ENCODE data around the gene CPLX3.
"Not testable (repeated sequence)": the region's sequence is repeated elsewhere in the genome, so short reads cannot be mapped to it uniquely, and the experiment has no call there.

The CPLX3 gene

DNA sequence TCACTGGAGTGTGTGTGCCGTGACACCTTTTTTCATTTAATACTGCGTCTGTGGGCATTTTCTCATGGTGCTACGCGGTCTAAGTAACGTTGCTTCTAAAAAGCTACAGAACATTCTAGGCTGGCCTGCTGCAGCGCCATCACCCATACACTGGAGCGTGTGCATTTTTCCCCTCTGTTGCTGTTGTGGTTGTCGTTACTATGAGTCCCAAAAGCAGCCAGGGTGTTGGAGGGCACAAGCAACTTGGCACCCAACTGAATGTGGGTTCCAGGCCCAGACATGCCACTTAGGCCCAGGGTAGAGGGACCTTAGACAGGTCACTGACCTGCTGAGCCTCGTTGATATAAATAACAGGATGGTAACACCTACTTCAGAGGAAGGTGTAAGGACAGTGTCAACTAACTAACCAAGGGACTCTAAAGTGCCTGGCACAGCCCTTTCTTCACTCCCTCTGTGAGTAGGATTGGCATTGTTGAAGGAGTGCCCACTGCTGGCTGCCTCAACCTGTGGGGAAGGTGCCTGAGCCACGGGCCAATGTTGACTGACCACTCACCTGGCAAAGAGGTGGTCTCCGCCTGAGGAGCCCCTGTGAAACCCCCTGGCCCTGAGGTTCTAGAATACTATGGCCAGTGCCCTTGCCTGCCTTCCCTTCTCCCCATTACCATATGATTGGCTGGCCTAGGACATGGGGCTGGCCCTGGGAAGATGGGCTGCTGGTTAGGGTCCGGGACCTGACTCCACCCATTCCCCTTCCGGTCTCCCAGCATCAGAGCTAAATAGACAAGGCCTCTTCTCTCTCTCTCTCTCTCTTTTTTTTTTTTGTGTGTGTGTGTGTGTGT lies 41.0 kb upstream of the CPLX3 start:
- no peak for DNase-seq (ENCODE audit: low read depth)
- H3K4me3 ChIP-seq (ENCODE audit: low read depth, low read length) = peak overlapping the region; percentile 95
- TF ChIP-seq, protein P1, sequence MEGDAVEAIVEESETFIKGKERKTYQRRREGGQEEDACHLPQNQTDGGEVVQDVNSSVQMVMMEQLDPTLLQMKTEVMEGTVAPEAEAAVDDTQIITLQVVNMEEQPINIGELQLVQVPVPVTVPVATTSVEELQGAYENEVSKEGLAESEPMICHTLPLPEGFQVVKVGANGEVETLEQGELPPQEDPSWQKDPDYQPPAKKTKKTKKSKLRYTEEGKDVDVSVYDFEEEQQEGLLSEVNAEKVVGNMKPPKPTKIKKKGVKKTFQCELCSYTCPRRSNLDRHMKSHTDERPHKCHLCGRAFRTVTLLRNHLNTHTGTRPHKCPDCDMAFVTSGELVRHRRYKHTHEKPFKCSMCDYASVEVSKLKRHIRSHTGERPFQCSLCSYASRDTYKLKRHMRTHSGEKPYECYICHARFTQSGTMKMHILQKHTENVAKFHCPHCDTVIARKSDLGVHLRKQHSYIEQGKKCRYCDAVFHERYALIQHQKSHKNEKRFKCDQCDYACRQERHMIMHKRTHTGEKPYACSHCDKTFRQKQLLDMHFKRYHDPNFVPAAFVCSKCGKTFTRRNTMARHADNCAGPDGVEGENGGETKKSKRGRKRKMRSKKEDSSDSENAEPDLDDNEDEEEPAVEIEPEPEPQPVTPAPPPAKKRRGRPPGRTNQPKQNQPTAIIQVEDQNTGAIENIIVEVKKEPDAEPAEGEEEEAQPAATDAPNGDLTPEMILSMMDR (IDR thresholded peaks at IDR 0.05; ENCODE audit: low read depth, low read length, missing control alignments) = no peak

DNA sequence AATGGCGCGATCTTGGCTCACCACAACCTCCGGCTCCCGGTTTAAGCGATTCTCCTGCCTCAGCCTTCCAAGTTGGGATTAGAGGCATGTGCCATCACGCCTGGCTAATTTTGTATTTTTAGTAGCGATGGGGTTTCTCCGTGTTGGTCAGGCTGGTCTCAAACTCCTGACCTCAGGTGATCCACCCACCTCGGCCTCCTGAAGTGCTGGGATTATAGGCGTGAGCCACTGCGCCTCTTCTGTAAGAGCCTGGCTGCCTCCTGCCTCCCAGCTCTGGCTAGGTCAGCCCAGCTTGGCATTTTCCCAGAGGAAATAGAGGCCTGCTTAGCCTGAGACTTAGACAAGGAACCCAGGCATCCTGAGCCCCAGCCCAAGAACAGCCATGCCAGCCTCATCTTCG lies 40.3 kb upstream of the CPLX3 start:
- H3K4me3 ChIP-seq (ENCODE audit: low read depth, low read length) = peak overlapping the region; percentile 95
- DNase-seq (ENCODE audit: low read depth) = not testable (repeated sequence)

DNA sequence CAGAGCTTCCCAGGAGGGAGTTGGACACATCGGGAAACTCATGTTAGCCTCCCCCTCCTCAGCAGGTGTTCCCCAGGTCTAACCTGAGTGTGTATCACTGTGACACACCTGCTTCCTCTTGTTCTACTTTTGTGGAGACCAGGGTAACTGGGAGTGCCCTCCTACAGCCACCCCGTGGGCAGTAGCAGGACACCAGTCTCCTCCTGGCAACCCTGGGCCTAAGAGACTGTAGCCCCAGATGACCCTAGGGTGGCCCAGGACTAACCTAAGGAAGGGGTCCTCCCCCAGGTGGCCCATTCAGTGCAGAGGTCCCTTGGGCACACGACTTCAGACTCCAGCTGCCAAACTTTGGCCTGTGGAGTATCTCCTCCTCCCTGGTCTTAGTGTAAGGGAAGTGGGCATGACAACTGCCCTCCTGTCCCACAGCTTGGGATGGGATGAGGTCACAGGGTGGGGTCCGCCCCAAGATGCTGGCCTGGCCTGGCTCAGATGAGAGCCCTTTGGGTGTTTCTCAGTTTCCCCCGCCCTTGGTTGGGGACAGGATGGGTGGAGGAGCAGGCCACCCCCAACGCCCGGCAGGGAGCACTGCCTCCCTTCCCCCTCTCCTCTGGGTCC lies 39.8 kb upstream of the CPLX3 start:
- TF ChIP-seq, protein P1 (IDR thresholded peaks at IDR 0.05; ENCODE audit: low read depth, low read length, missing control alignments) = no peak
- H3K4me3 ChIP-seq (ENCODE audit: low read depth, low read length) = peak overlapping the region; percentile 95
- DNase-seq (ENCODE audit: low read depth) = no peak

DNA sequence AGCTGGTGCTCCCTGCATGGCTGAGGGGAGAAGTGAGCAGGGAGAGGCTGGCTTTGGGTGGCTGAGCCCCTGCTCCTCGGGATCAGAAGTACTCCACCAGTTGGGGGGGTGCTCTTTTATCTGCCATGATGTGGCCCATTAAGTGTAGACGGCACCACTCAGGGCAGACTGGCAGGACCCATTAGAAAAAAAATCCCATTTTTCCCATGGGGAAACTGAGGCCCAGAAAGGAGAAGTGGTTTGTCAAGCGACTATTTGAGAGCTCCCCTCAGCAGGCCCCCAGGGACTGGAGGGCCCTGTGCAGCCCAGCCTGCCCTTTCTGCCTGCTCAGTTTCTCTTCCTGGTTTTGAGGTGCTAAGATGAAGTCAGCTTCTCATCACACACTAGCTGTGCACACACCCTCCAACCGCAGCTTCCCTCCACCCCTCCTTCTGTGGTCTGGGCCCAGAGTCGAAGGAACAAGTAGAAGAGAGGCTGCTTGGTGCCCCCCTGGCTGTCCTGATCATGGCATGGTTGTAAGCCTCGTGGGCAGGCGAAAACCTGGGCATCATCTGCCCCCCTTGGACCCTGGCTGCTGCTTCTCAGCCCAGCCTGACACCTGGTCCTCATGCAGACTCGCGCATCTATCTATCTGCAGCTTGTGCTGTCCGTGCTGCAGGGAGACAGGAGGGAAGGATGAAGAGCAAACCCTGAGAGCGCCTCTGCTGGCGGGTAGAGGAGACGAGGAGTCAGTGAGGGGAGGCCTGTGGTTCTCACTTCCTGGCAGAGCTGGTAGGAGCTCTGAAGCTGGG lies 39.0 kb upstream of the CPLX3 start:
- TF ChIP-seq, protein P1 (IDR thresholded peaks at IDR 0.05; ENCODE audit: low read depth, low read length, missing control alignments) = peak; percentile 89
- DNase-seq (ENCODE audit: low read depth) = peak; percentile 96
- peak overlapping the region; percentile 95 for H3K4me3 ChIP-seq (ENCODE audit: low read depth, low read length)

DNA sequence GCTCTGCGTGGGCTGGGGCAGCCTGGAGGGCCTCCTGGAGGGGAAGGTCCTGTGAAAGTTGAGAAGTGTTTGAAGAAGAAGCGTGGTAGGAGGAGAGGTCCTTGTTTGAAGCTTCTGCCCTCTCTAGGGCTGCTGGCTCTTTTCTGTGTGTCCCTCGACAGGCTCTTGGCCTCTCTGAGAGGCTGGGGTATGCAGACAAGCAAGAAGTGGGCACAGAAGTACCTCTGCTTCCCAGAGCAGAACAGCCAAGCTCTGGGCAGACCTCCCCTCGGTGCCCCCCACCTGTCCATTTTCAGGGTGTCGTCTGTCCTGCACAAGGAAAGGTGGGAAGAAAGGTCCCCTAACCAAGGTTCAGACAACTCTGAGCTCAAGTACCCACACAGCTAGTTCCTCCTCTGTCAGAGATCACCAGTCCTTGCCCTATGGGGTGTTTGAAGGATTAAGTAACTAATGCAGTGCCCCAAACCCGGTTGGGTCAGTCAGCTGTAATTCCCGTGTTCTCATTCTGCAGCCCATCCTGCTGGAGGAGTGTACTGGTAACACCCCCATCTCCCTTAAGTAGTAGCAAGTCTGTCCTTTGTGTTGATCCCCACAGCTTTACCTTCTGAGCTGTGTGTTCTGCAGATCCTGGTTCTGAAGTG lies 38.3 kb upstream of the CPLX3 start:
- DNase-seq (ENCODE audit: low read depth) = no peak
- TF ChIP-seq, protein P1 (IDR thresholded peaks at IDR 0.05; ENCODE audit: low read depth, low read length, missing control alignments) = no peak
- peak overlapping the region; percentile 62 for H3K4me3 ChIP-seq (ENCODE audit: low read depth, low read length)

DNA sequence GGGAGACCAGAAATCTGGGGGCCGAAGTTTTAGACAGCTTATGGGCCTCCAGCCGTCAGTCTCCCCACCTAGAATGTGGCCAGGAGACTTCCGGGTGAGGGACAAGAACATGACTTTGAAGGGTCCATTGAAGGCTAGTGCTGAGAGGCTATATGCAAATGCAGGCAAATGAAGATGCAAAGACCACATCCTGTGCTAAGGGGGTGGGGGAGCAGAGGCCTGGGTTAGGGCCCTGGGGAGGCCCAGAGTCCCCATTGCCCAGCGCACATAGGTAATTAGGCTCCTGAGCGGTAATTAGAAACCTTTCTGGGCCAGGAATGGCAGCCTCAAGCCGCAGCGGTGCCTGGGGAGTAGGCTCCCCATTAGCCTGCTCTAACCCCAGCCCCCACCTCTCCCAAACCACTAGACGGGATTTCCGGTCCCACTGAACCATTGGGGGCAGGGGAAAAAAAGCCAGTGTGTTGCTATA lies 37.7 kb upstream of the CPLX3 start:
- TF ChIP-seq, protein P1 (IDR thresholded peaks at IDR 0.05; ENCODE audit: low read depth, low read length, missing control alignments) = no peak
- peak; percentile 92 for DNase-seq (ENCODE audit: low read depth)
- H3K4me3 ChIP-seq (ENCODE audit: low read depth, low read length) = peak overlapping the region; percentile 62
